Uterus (tissue), 4 donors: ENCODE data around the gene TMEM165. TPM values are rescaled to one million over a fixed set of nuclear protein-coding genes. Genes with fewer than 3 reads are reported as not detected.
"Not testable (repeated sequence)": the region's sequence is repeated elsewhere in the genome, so short reads cannot be mapped to it uniquely, and the experiment has no call there.

Experiments used
- DNase-seq, 2 donors: peaks; one replicate each; pipeline ENCODE4 v3.0.0-alpha.2; 2019 to 2020
- H3K27ac ChIP-seq, 2 donors: fragments of 200-600 bp; sonication (generic); 1 replicate in 1 of 2; 2 replicates in 1 of 2; pipeline ENCODE4 v1.5.1; 2016 to 2018
- H3K27me3 ChIP-seq, 2 donors: fragments of 200-600 bp; sonication (generic); one replicate each; pipeline ENCODE4 v1.5.1; 2018 to 2019; ENCODE audit warnings: control low read depth in 1 of 2
- H3K36me3 ChIP-seq, 2 donors: fragments of 200-600 bp; sonication (generic); one replicate each; pipeline ENCODE4 v1.5.1; 2019; ENCODE audit warnings: control low read depth in 1 of 2
- H3K4me1 ChIP-seq, 2 donors: fragments of 200-600 bp; sonication (generic); one replicate each; pipeline ENCODE4 v1.5.1; 2018 to 2019; ENCODE audit warnings: control low read depth in 1 of 2
- H3K4me3 ChIP-seq, 2 donors: fragments of 200-600 bp; sonication (generic); 1 replicate in 1 of 2; 2 replicates in 1 of 2; pipeline ENCODE4 v1.5.1; 2018 to 2019; ENCODE audit warnings: mild to moderate bottlenecking in 1 of 2
- H3K9me3 ChIP-seq, 2 donors: fragments of 200-600 bp; sonication (generic); one replicate each; pipeline ENCODE4 v1.5.1; 2019; ENCODE audit warnings: control low read depth in 1 of 2
- POLR2A ChIP-seq, 2 donors: fragments of 450-650 bp; IDR thresholded peaks; one replicate each; pipeline ENCODE4 v1.6.1; 2016; ENCODE audit warnings: antibody characterized with exemption in 2 of 2, mild to moderate bottlenecking in 1 of 2, moderate library complexity in 1 of 2
- intact Hi-C: fragments of 100-400 bp; cut with DNase I; formaldehyde crosslinking; loops from one replicate; pipeline ENCODE4 v1.15.1; 2023; ENCODE audit warnings: low total_unique reads
- total RNA-seq, 4 donors: library from RNA; depleted of rRNA in 3 of 4; stranded (reverse); fragments of >200 nt in 3 of 4; gene quantifications; one replicate each; pipeline versions ENCODE4 v1.1.0 to v1.2.4, GENCODE V29; 2014 to 2023
- TF ChIP-seq, protein P1 (sequence below), 4 experiments: fragments of 200-600 bp in 2 of 4; fragments of 450-650 bp in 2 of 4; sonication (generic) in 2 of 4; IDR thresholded peaks; one replicate each; pipeline ENCODE4 v1.5.1; 2016 to 2019; ENCODE audit warnings: antibody characterized with exemption in 4 of 4, mild to moderate bottlenecking in 2 of 4, moderate library complexity in 1 of 4
- donor health status: DM: yes; HTN: yes; CAD: no.

The TMEM165 gene
- total RNA-seq, 4 donors from 2014 or later = 123 to 191 (median 145) TPM

GRCh38 chr4:55356991-55357461 is 38.7 kb upstream of the TMEM165 start:
- peaks cover 0 to 7% of the 10 kb centered on the region in 2 donors for H3K4me1 ChIP-seq
- intact Hi-C loops = loop anchor here (5.0 kb wide), 1 partner anchor 190 kb away; the partner anchor contains the start of gene CLOCK
- no peaks in the 10 kb centered on the region for H3K36me3 ChIP-seq
- H3K27ac ChIP-seq = peak overlapping the region; percentile 67 to 86
- H3K9me3 ChIP-seq = no peaks in the 10 kb centered on the region
- no peak overlapping the region for H3K4me3 ChIP-seq
- no peaks in the 10 kb centered on the region for H3K27me3 ChIP-seq
- DNase-seq = no peak
- no peak for TF ChIP-seq POLR2A (IDR thresholded peaks at IDR 0.05)

- TF ChIP-seq, protein P1, sequence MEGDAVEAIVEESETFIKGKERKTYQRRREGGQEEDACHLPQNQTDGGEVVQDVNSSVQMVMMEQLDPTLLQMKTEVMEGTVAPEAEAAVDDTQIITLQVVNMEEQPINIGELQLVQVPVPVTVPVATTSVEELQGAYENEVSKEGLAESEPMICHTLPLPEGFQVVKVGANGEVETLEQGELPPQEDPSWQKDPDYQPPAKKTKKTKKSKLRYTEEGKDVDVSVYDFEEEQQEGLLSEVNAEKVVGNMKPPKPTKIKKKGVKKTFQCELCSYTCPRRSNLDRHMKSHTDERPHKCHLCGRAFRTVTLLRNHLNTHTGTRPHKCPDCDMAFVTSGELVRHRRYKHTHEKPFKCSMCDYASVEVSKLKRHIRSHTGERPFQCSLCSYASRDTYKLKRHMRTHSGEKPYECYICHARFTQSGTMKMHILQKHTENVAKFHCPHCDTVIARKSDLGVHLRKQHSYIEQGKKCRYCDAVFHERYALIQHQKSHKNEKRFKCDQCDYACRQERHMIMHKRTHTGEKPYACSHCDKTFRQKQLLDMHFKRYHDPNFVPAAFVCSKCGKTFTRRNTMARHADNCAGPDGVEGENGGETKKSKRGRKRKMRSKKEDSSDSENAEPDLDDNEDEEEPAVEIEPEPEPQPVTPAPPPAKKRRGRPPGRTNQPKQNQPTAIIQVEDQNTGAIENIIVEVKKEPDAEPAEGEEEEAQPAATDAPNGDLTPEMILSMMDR (IDR thresholded peaks at IDR 0.05) = no peak
- no peak for TF ChIP-seq POLR2A (IDR thresholded peaks at IDR 0.05)
- H3K36me3 ChIP-seq = no peaks in the 10 kb centered on the region
- peaks cover 0 to 7% of the 10 kb centered on the region in 2 donors for H3K4me1 ChIP-seq
- no peak overlapping the region for H3K4me3 ChIP-seq
- H3K9me3 ChIP-seq = no peaks in the 10 kb centered on the region
- peak overlapping the region; percentile 67 to 86 for H3K27ac ChIP-seq
- no peak for DNase-seq
- no peaks in the 10 kb centered on the region for H3K27me3 ChIP-seq
- intact Hi-C loops = loop anchor here (5.0 kb wide), 1 partner anchor 189 kb away; the partner anchor contains the start of gene CLOCK
Measured at GRCh38 chr4:55358246-55358645, 37.5 kb upstream of the TMEM165 start.

GRCh38 chr4:55358668-55359067 is 37.1 kb upstream of the TMEM165 start:
- no peaks in the 10 kb centered on the region for H3K36me3 ChIP-seq
- intact Hi-C loops = loop anchor here (5.0 kb wide), 1 partner anchor 189 kb away; the partner anchor contains the start of gene CLOCK
- peak in 1 of 2 donors; percentile 29 for DNase-seq
- H3K9me3 ChIP-seq = no peaks in the 10 kb centered on the region
- no peak for TF ChIP-seq POLR2A (IDR thresholded peaks at IDR 0.05)
- TF ChIP-seq, protein P1 (IDR thresholded peaks at IDR 0.05) = no peak
- H3K27me3 ChIP-seq = no peaks in the 10 kb centered on the region
- no peak overlapping the region for H3K4me3 ChIP-seq
- peak overlapping the region; percentile 77 to 86 for H3K27ac ChIP-seq
- peaks cover 0 to 7% of the 10 kb centered on the region in 2 donors for H3K4me1 ChIP-seq

GRCh38 chr4:55359397-55359916 is 36.3 kb upstream of the TMEM165 start:
- no peaks in the 10 kb centered on the region for H3K9me3 ChIP-seq
- peak overlapping the region; percentile 77 to 86 for H3K27ac ChIP-seq
- no peaks in the 10 kb centered on the region for H3K36me3 ChIP-seq
- intact Hi-C loops = loop anchor here (5.0 kb wide), 1 partner anchor 188 kb away; the partner anchor contains the start of gene CLOCK
- peak; percentile 68 to 79 for DNase-seq
- no peak overlapping the region for H3K4me3 ChIP-seq
- peaks cover 0 to 7% of the 10 kb centered on the region in 2 donors for H3K4me1 ChIP-seq
- no peak for TF ChIP-seq POLR2A (IDR thresholded peaks at IDR 0.05)
- TF ChIP-seq, protein P1 (IDR thresholded peaks at IDR 0.05) = no peak
- no peaks in the 10 kb centered on the region for H3K27me3 ChIP-seq

GRCh38 chr4:55362938-55363337 is 32.8 kb upstream of the TMEM165 start:
- H3K36me3 ChIP-seq, H3K4me3 ChIP-seq, intact Hi-C loops, H3K27ac ChIP-seq, DNase-seq, H3K4me1 ChIP-seq, H3K9me3 ChIP-seq, H3K27me3 ChIP-seq: not testable (repeated sequence)

DNA sequence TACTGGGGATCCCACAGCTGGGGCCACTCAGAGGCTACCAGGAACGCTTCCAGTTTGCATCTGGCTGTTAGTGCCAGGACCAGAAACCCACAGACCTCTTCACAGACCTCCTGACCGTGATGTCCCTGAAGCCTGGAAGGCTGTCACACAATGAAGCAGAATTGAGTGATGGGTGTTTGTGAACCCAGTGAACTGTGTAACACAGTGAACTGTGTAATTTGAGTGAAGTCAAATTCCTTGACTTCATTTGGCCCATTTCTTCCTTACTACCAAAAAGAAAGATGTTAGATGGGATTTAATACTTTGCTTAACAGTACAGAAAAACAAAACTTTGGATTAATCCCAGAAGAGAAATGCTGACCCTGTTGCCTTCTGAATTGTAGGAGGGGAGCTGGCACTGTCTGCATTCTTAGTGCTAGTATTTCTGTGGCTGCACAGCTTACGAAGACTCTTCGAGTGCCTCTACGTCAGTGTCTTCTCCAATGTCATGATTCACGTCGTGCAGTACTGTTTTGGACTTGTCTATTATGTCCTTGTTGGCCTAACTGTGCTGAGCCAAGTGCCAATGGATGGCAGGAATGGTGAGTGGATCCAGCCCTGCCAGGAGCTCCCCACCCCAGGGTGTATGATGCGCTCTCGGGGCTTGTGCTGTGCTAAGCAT is 31.9 kb upstream of the TMEM165 start:
- no peak for DNase-seq
- intact Hi-C loops = no loop called here
- H3K27ac ChIP-seq = peak overlapping the region in 1 of 2 donors; percentile 2

More for the DNA sequence above, 31.9 kb upstream of the TMEM165 start:
- Histone ChIP-seq H3K27me3 (no peaks in the 10 kb centered on the region), H3K36me3 (no peaks in the 10 kb centered on the region), H3K9me3 (no peaks in the 10 kb centered on the region), H3K4me3 (no peak overlapping the region), H3K4me1 (peaks cover 0 to 3% of the 10 kb centered on the region in 2 donors)
- TF ChIP-seq POLR2A (IDR thresholded peaks at IDR 0.05) = no peak
- TF ChIP-seq, protein P1 (IDR thresholded peaks at IDR 0.05) = no peak
